Breast epithelium (tissue), 3 donors: ENCODE measurements around the gene PFKFB1.

Experiments
- CTCF ChIP-seq, 3 donors: fragments of 450-650 bp; IDR thresholded peaks; one replicate each; pipeline ENCODE4 v1.5.1; 2016 to 2017; ENCODE audit warnings: antibody characterized with exemption in 3 of 3, mild to moderate bottlenecking in 3 of 3, moderate library complexity in 3 of 3
- POLR2A ChIP-seq: fragments of 450-650 bp; IDR thresholded peaks from one replicate; pipeline ENCODE4 v1.6.1; 2016; ENCODE audit warnings: antibody characterized with exemption, mild to moderate bottlenecking, moderate library complexity
- POLR2AphosphoS5 ChIP-seq, 3 donors: sonication (generic); formaldehyde crosslinking; IDR thresholded peaks; one replicate each; pipeline ENCODE4 v1.6.1; 2017; ENCODE audit warnings: antibody characterized with exemption in 3 of 3

GRCh38 chrX:54928876-54929275 is 65.1 kb downstream of the PFKFB1 start:
- no peak for TF ChIP-seq CTCF (IDR thresholded peaks at IDR 0.05)
- no peak for TF ChIP-seq POLR2A
- no peak for TF ChIP-seq POLR2AphosphoS5 (IDR thresholded peaks at IDR 0.05)
